ENCODE results near the gene METTL25B.

- TF ChIP-seq CTCF (IDR thresholded peaks at IDR 0.05) (no peak), POLR2A (IDR thresholded peaks at IDR 0.05) (no peak), EP300 (IDR thresholded peaks at IDR 0.05) (no peak)
Measured at GRCh38 chr1:156738916-156739315, 10.6 kb downstream of the METTL25B start.
